Caki2 (cell line): Measurements from ENCODE around the gene ACSBG1. TPM values are rescaled to one million over a fixed set of nuclear protein-coding genes. Genes with fewer than 3 reads are reported as not detected.
A peak's percentile ranks its signal among the peaks of the same experiment; 100 is the strongest.
"Not testable (repeated sequence)": the region's sequence is repeated elsewhere in the genome, so short reads cannot be mapped to it uniquely, and the experiment has no call there.

ENCODE experiments used
- DNase-seq: peaks from one replicate; pipeline ENCODE4 v3.0.0-alpha.2; 2015; ENCODE audit warnings: low read depth
- in situ Hi-C: cut with HindIII; loops from 2 replicates; pipeline ENCODE4 v1.10.0; 2016; ENCODE audit warnings: low sequenced_read_pairs, low pct_unique_long_range_greater_than_20kb, mixed read lengths
- total RNA-seq: library from RNA; depleted of rRNA; stranded (reverse); fragments of >200 nt; shearing (Covaris generic); gene quantifications from 2 replicates; pipeline ENCODE4 v1.2.3, GENCODE V29; 2014; ENCODE audit warnings: low replicate concordance

The ACSBG1 gene
- total RNA-seq, 1 experiment from 2014 or later, result not detected

GRCh38 chr15:78257681-78258080, 23.3 kb upstream of the ACSBG1 start:
- in situ Hi-C loops, result no loop called here

GRCh38 chr15:78256044-78256437, 21.7 kb upstream of the ACSBG1 start:
- in situ Hi-C loops, result no loop called here

More at GRCh38 chr15:78257681-78258080, 23.3 kb upstream of the ACSBG1 start:
- no peak for DNase-seq

GRCh38 chr15:78255421-78256043, 21.2 kb upstream of the ACSBG1 start:
- in situ Hi-C loops, result no loop called here
- no peak for DNase-seq

More at GRCh38 chr15:78256044-78256437, 21.7 kb upstream of the ACSBG1 start:
- no peak for DNase-seq

- DNase-seq, result no peak
- in situ Hi-C loops, result no loop called here
These were observed 16.8 kb upstream of the ACSBG1 start for GRCh38 chr15:78251136-78251535.

GRCh38 chr15:78249131-78249530, 14.8 kb upstream of the ACSBG1 start:
- in situ Hi-C loops, result no loop called here
- no peak for DNase-seq

- no peak for DNase-seq
- in situ Hi-C loops, result no loop called here
These were observed 13.5 kb upstream of the ACSBG1 start for GRCh38 chr15:78247911-78248310.

GRCh38 chr15:78245976-78246620, 11.7 kb upstream of the ACSBG1 start:
- DNase-seq, in situ Hi-C loops: not testable (repeated sequence)

- in situ Hi-C loops, DNase-seq: not testable (repeated sequence)
These were observed 11.0 kb upstream of the ACSBG1 start for GRCh38 chr15:78245392-78245791.

GRCh38 chr15:78244893-78245292, 10.5 kb upstream of the ACSBG1 start:
- in situ Hi-C loops, result no loop called here
- DNase-seq, result no peak

GRCh38 chr15:78244101-78244500, 9.7 kb upstream of the ACSBG1 start:
- in situ Hi-C loops, result no loop called here
- DNase-seq, result no peak

GRCh38 chr15:78243491-78243941, 9.2 kb upstream of the ACSBG1 start:
- in situ Hi-C loops, result no loop called here
- DNase-seq, result no peak

- no peak for DNase-seq
- in situ Hi-C loops, result no loop called here
These were observed 8.7 kb upstream of the ACSBG1 start for GRCh38 chr15:78243058-78243457.

- DNase-seq, result no peak
- in situ Hi-C loops, result no loop called here
These were observed 7.8 kb upstream of the ACSBG1 start for GRCh38 chr15:78242128-78242527.

GRCh38 chr15:78241017-78241416, 6.7 kb upstream of the ACSBG1 start:
- DNase-seq, result peak; percentile 53
- in situ Hi-C loops, result no loop called here

- DNase-seq, result no peak
- in situ Hi-C loops, result no loop called here
These were observed 5.4 kb upstream of the ACSBG1 start for GRCh38 chr15:78239811-78240210.

GRCh38 chr15:78237146-78237545, 2.8 kb upstream of the ACSBG1 start:
- in situ Hi-C loops, result no loop called here

GRCh38 chr15:78236491-78236890, 2.1 kb upstream of the ACSBG1 start:
- no peak for DNase-seq

More at GRCh38 chr15:78237146-78237545, 2.8 kb upstream of the ACSBG1 start:
- no peak for DNase-seq

GRCh38 chr15:78233496-78233895, 869 bp downstream of the ACSBG1 start:
- in situ Hi-C loops, result no loop called here
- DNase-seq, result no peak

More at GRCh38 chr15:78236491-78236890, 2.1 kb upstream of the ACSBG1 start:
- in situ Hi-C loops, result no loop called here

GRCh38 chr15:78232951-78233350, 1.4 kb downstream of the ACSBG1 start:
- DNase-seq, result no peak
- in situ Hi-C loops, result no loop called here
